GM12873 (cell line): Measurements from ENCODE around the gene TSHR.

Experiments
- CTCF ChIP-seq: IDR thresholded peaks from 2 replicates; pipeline ENCODE4 v1.5.1; 2012; ENCODE audit warnings: low read depth, mild to moderate bottlenecking, moderate library complexity, low read length, control low read depth; ENCODE audit not compliant: insufficient read depth; ENCODE audit errors: missing control alignments

TSHR gene

GRCh38 chr14:81062380-81062779, 107.0 kb downstream of the TSHR start:
- no peak for TF ChIP-seq CTCF

GRCh38 chr14:81062816-81063215, 107.4 kb downstream of the TSHR start:
- peak; percentile 51 for TF ChIP-seq CTCF

GRCh38 chr14:81066672-81067071, 111.3 kb downstream of the TSHR start:
- TF ChIP-seq CTCF = no peak

GRCh38 chr14:81067156-81067555, 111.7 kb downstream of the TSHR start:
- no peak for TF ChIP-seq CTCF

GRCh38 chr14:81068176-81068782, 112.9 kb downstream of the TSHR start:
- no peak for TF ChIP-seq CTCF

GRCh38 chr14:81070511-81070910, 115.1 kb downstream of the TSHR start:
- no peak for TF ChIP-seq CTCF

GRCh38 chr14:81085596-81085995, 130.2 kb downstream of the TSHR start:
- no peak for TF ChIP-seq CTCF
